Neuronal stem cell (in vitro differentiated cells): ENCODE data around the gene NRTN.

Source experiments
- DNase-seq: peaks from one replicate; pipeline ENCODE4 v3.0.0-alpha.2; 2013; ENCODE audit warnings: low spot score
- H2AFZ ChIP-seq: one replicate; pipeline ENCODE4 v1.6.1; 2013; ENCODE audit warnings: mild to moderate bottlenecking, low read length, inconsistent platforms
- H2AK5ac ChIP-seq: 2 replicates; pipeline ENCODE4 v1.6.1; 2013; ENCODE audit warnings: low read depth, mild to moderate bottlenecking, inconsistent platforms, low read length, moderate library complexity, mixed read lengths
- H2BK120ac ChIP-seq: 2 replicates; pipeline ENCODE4 v1.6.1; 2013; ENCODE audit warnings: low read depth, mild to moderate bottlenecking, inconsistent platforms, low read length, moderate library complexity, mixed read lengths
- H2BK12ac ChIP-seq: one replicate; pipeline ENCODE4 v1.6.1; 2013; ENCODE audit warnings: low read length, inconsistent platforms
- H2BK15ac ChIP-seq: 2 replicates; pipeline ENCODE4 v1.6.1; 2013; ENCODE audit warnings: mild to moderate bottlenecking, low read length, inconsistent platforms, mixed read lengths
- H2BK5ac ChIP-seq: one replicate; pipeline ENCODE4 v1.6.1; 2013; ENCODE audit warnings: inconsistent platforms, mild to moderate bottlenecking, low read length, moderate library complexity
- H3K14ac ChIP-seq: one replicate; pipeline ENCODE4 v1.6.1; 2013; ENCODE audit warnings: low read length, inconsistent platforms
- H3K18ac ChIP-seq: 2 replicates; pipeline ENCODE4 v1.6.1; 2013; ENCODE audit warnings: low read length, inconsistent platforms
- H3K23ac ChIP-seq: 2 replicates; pipeline ENCODE4 v1.6.1; 2013; ENCODE audit warnings: low read depth, mild to moderate bottlenecking, mixed read lengths, low read length, inconsistent platforms; ENCODE audit not compliant: poor library complexity
- H3K27ac ChIP-seq: replicated peaks from 3 replicates; pipeline ENCODE4 v1.5.1; 2013; ENCODE audit warnings: low read length, inconsistent platforms
- H3K27me3 ChIP-seq, 3 experiments: 2 replicates each; pipeline ENCODE4 v1.6.1; 2013; ENCODE audit warnings: low read length in 3 of 3, mild to moderate bottlenecking in 2 of 3, inconsistent platforms in 1 of 3, low read depth in 1 of 3, mixed read lengths in 1 of 3, moderate library complexity in 1 of 3; ENCODE audit not compliant: control insufficient read depth in 3 of 3, insufficient read depth in 3 of 3
- H3K36me3 ChIP-seq, 2 donors: replicated peaks in 1 of 2; 2 replicates each; pipeline ENCODE4 v1.6.1; 2013; ENCODE audit warnings: low read length in 2 of 2; ENCODE audit not compliant: control insufficient read depth in 2 of 2, insufficient read depth in 2 of 2
- H3K4ac ChIP-seq: 2 replicates; pipeline ENCODE4 v1.6.1; 2013; ENCODE audit warnings: inconsistent platforms, mild to moderate bottlenecking, low read length, moderate library complexity
- H3K4me1 ChIP-seq, 2 donors: 1 replicate in 1 of 2; 2 replicates in 1 of 2; pipeline ENCODE4 v1.6.1; 2013; ENCODE audit warnings: low read length in 2 of 2, low read depth in 1 of 2; ENCODE audit not compliant: control insufficient read depth in 2 of 2, insufficient read depth in 1 of 2
- H3K4me2 ChIP-seq: one replicate; pipeline ENCODE4 v1.6.1; 2013; ENCODE audit warnings: mild to moderate bottlenecking, low read length, inconsistent platforms; ENCODE audit not compliant: insufficient read depth, poor library complexity, severe bottlenecking
- H3K4me3 ChIP-seq, 2 donors: 2 replicates each; pipeline ENCODE4 v1.5.1; 2013; ENCODE audit warnings: low read length in 2 of 2, mild to moderate bottlenecking in 2 of 2, inconsistent platforms in 1 of 2, moderate library complexity in 1 of 2
- H3K79me1 ChIP-seq: one replicate; pipeline ENCODE4 v1.6.1; 2013; ENCODE audit warnings: low read depth, mild to moderate bottlenecking, inconsistent platforms, low read length, moderate library complexity
- H3K9ac ChIP-seq: one replicate; pipeline ENCODE4 v1.6.1; 2013; ENCODE audit warnings: mild to moderate bottlenecking, low read depth, low read length, inconsistent platforms; ENCODE audit not compliant: poor library complexity
- H3K9me3 ChIP-seq, 2 donors: replicated peaks in 1 of 2; 2 replicates each; pipeline versions ENCODE3 to v1.6.1; 2013; ENCODE audit warnings: low read length in 2 of 2, mild to moderate bottlenecking in 2 of 2, inconsistent platforms in 1 of 2, low read depth in 1 of 2, mixed read lengths in 1 of 2, moderate library complexity in 1 of 2; ENCODE audit not compliant: control insufficient read depth in 2 of 2, insufficient read depth in 1 of 2
- H4K8ac ChIP-seq: one replicate; pipeline ENCODE4 v1.6.1; 2013; ENCODE audit warnings: low read depth, mild to moderate bottlenecking, inconsistent platforms, low read length, moderate library complexity
- H4K91ac ChIP-seq: one replicate; pipeline ENCODE4 v1.6.1; 2013; ENCODE audit warnings: low read length, low read depth, mild to moderate bottlenecking, inconsistent platforms; ENCODE audit not compliant: poor library complexity
- WGBS, 2 donors: extraction: QIAGEN DNeasy Blood & Tissue Kit; methylation state at CpG; one replicate each; pipeline ENCODE4 v1.1.7; 2013; ENCODE audit warnings: missing lambda C conversion rate in 2 of 2, mixed read lengths in 1 of 2; ENCODE audit not compliant: insufficient read length in 2 of 2, insufficient replicate concordance in 1 of 2; ENCODE audit errors: extremely low coverage in 2 of 2; 5-methylcytosine and 5-hydroxymethylcytosine counted together

Gene NRTN

DNA sequence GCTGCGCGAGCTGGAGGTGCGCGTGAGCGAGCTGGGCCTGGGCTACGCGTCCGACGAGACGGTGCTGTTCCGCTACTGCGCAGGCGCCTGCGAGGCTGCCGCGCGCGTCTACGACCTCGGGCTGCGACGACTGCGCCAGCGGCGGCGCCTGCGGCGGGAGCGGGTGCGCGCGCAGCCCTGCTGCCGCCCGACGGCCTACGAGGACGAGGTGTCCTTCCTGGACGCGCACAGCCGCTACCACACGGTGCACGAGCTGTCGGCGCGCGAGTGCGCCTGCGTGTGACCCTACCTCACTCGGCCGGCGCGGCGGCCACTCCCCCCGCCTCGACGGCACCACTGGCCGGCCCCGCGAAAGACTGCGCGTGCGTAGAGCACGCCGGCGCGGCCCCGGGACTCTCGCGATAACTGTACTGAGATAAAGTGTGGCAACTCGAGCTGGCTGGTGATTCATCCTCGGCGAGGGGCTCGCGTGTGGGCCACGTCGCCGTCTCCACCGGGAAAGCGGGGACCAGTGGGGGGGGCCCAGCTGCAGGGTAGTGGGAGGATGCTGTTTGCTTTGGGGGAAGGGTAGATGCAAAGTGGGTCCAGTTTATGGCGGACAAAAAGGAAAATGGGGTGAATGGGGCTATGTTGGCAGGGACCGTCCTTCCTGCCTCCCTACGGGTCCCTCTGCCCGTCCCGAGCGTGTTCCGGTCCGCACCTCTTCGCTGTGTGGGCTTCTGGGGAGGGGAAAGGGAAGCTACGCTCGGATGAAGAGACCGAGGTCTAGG is 23.2 kb downstream of the NRTN start:
- Histone ChIP-seq H2AFZ (peak overlapping the region; percentile 80), H3K14ac (peak overlapping the region; percentile 89), H3K4ac (peak overlapping the region; percentile 98), H2AK5ac (peak overlapping the region; percentile 100), H2BK15ac (peak overlapping the region; percentile 91), H2BK12ac (peak overlapping the region; percentile 22), H3K79me1 (peaks cover 3% of the 10 kb centered on the region), H3K36me3 (no peaks in the 10 kb centered on the region), H2BK120ac (peak overlapping the region; percentile 72), H3K18ac (peak overlapping the region; percentile 99), H3K27me3 (peaks cover 0 to 5% (median 0%) of the 10 kb centered on the region in 3 experiments), H3K4me1 (peaks cover 0 to 24% of the 10 kb centered on the region in 2 donors), H2BK5ac (peak overlapping the region; percentile 66), H3K23ac (peak overlapping the region; percentile 100), H4K91ac (peak overlapping the region; percentile 95), H3K4me3 (peak overlapping the region; percentile 52 to 94), H3K9me3 (peaks cover 0 to 3% of the 10 kb centered on the region in 2 donors), H3K4me2 (peak overlapping the region; percentile 96), H3K27ac (peak overlapping the region; percentile 96), H3K9ac (peak overlapping the region; percentile 99), H4K8ac (peak overlapping the region; percentile 98)
- peak; percentile 96 for DNase-seq
- no CpG with 5 or more reads among the region's 91 CpGs for WGBS, 2 donors

GRCh38 chr19:5828661-5829566 is 24.0 kb downstream of the NRTN start:
- Histone ChIP-seq H3K18ac (peak overlapping the region; percentile 99), H4K91ac (peak overlapping the region; percentile 95), H3K4me3 (peak overlapping the region; percentile 52 to 94), H2AK5ac (peak overlapping the region; percentile 100), H2BK15ac (peak overlapping the region; percentile 91), H2BK120ac (no peak overlapping the region), H3K79me1 (peaks cover 3% of the 10 kb centered on the region), H3K27ac (peak overlapping the region; percentile 96), H2BK5ac (peak overlapping the region; percentile 66), H3K27me3 (peaks cover 0 to 5% (median 0%) of the 10 kb centered on the region in 3 experiments), H3K4me1 (peaks cover 0 to 24% of the 10 kb centered on the region in 2 donors), H2BK12ac (peak overlapping the region; percentile 22), H3K14ac (peak overlapping the region; percentile 89), H3K23ac (peak overlapping the region; percentile 100), H3K4me2 (peak overlapping the region; percentile 96), H3K4ac (peak overlapping the region; percentile 98), H3K9ac (peak overlapping the region; percentile 99), H2AFZ (peak overlapping the region; percentile 80), H3K9me3 (peaks cover 0 to 3% of the 10 kb centered on the region in 2 donors), H4K8ac (peak overlapping the region; percentile 82), H3K36me3 (no peaks in the 10 kb centered on the region)
- WGBS, 2 donors = no CpG with 5 or more reads among the region's 47 CpGs
- peak; percentile 56 for DNase-seq

DNA sequence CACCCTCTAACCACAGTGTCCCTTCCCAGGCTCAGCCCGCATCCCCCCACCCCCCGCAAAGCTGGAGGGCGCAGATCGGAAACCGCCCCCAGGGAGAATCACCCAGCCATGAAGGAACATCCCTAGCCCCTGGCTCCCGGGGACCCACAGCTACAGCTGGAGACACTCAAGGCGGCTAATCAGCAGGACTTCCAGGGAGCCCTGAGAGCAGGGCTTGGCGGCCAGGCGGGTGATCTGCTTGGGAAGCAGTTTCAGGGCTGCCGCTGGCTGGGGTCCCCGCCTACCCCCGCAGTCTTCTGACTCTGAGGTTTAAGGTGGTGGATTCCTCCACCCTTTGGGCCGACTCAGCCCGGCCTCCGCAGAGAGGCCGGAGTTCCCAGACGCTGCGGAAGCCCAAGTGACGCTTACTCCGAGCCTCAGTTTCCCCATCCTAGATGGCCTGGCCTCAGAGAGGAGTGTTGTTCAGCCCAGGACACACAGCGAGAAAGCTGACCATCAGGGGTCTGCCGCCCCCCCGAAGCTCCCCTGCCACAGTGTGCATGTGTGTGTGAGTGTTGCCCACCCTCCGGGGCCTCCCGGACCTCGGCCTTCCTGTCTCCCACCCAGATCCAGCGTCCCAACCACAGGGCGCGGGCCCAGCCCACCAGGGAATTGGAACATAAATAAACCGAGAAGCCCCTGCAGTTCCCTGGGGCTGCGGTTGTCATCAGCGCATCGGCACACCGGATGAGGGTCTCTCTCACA is 24.9 kb downstream of the NRTN start:
- no peak overlapping the region for H3K4me3 ChIP-seq

More for the DNA sequence above, 24.9 kb downstream of the NRTN start:
- peak overlapping the region; percentile 86 for H2AK5ac ChIP-seq
- no CpG with 5 or more reads among the region's 34 CpGs for WGBS, 2 donors
- H2BK5ac ChIP-seq = no peak overlapping the region
- H2BK12ac ChIP-seq = peak overlapping the region; percentile 24
- H3K27me3 ChIP-seq = peaks cover 0 to 5% (median 0%) of the 10 kb centered on the region in 3 experiments
- H4K91ac ChIP-seq = no peak overlapping the region
- no peak overlapping the region for H3K23ac ChIP-seq
- no peak for DNase-seq
- H3K14ac ChIP-seq = no peak overlapping the region
- no peaks in the 10 kb centered on the region for H3K36me3 ChIP-seq
- no peak overlapping the region for H3K27ac ChIP-seq
- peaks cover 0 to 24% of the 10 kb centered on the region in 2 donors for H3K4me1 ChIP-seq
- peaks cover 3% of the 10 kb centered on the region for H3K79me1 ChIP-seq
- no peak overlapping the region for H2BK120ac ChIP-seq
- H3K4me2 ChIP-seq = peak overlapping the region; percentile 96
- peak overlapping the region; percentile 60 for H3K9ac ChIP-seq
- H2AFZ ChIP-seq = no peak overlapping the region
- H3K18ac ChIP-seq = peak overlapping the region; percentile 99
- peak overlapping the region; percentile 8 for H2BK15ac ChIP-seq
- peak overlapping the region; percentile 17 for H4K8ac ChIP-seq
- H3K9me3 ChIP-seq = peaks cover 0 to 3% of the 10 kb centered on the region in 2 donors
- H3K4ac ChIP-seq = peak overlapping the region; percentile 76
